Measurements from ENCODE around the gene LCN12. TPM values are rescaled to one million over a fixed set of nuclear protein-coding genes. Genes with fewer than 3 reads are reported as not detected.

Gene LCN12
- total RNA-seq, 4 donors from 2014 or later = not detected

DNA sequence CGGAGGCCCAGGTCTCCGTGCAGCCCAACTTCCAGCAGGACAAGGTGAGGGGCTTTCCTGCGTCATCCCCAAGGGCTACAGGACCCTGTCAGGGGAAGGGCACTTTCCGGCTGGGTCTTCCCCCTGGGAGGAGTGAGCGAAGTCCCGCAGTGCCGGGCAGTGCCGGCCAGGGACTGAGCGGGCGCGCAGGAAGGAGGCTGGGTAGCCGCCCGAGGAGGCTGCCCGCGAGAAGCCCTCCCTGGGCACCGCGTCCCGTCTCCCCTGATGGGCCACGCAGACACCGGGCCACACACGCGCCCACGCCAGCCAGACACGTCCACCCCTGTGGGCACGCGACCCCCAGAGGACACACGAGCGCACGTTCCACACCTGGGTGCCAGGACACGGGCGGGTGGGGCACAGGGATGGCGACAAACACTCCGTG, 25.6 kb downstream of the LCN12 start:
- Histone ChIP-seq H3K36me3 (no peaks in the 10 kb centered on the region), H3K9me3 (no peaks in the 10 kb centered on the region), H3K4me3 (peak overlapping the region; percentile 54 to 68 (median 56)), H3K27me3 (peaks cover 0 to 36% (median 0%) of the 10 kb centered on the region in 4 donors), H3K4me1 (peaks cover 30 to 57% (median 48%) of the 10 kb centered on the region in 4 donors), H3K27ac (replicated peaks in 1 of 4) (peak overlapping the region in 3 of 4 donors; percentile 48 to 64 (median 52))
- intact Hi-C loops (cut with DNase I) = no loop called here
- no peak for DNase-seq (ENCODE audit: extremely low spot score)
- WGBS = no CpG with 5 or more reads among the region's 33 CpGs
- no peak for TF ChIP-seq EP300 (IDR thresholded peaks at IDR 0.05)
- no peak for TF ChIP-seq POLR2AphosphoS5 (IDR thresholded peaks at IDR 0.05)
- TF ChIP-seq POLR2A (IDR thresholded peaks at IDR 0.05; ENCODE audit: low read depth) = no peak
- TF ChIP-seq, protein P1, sequence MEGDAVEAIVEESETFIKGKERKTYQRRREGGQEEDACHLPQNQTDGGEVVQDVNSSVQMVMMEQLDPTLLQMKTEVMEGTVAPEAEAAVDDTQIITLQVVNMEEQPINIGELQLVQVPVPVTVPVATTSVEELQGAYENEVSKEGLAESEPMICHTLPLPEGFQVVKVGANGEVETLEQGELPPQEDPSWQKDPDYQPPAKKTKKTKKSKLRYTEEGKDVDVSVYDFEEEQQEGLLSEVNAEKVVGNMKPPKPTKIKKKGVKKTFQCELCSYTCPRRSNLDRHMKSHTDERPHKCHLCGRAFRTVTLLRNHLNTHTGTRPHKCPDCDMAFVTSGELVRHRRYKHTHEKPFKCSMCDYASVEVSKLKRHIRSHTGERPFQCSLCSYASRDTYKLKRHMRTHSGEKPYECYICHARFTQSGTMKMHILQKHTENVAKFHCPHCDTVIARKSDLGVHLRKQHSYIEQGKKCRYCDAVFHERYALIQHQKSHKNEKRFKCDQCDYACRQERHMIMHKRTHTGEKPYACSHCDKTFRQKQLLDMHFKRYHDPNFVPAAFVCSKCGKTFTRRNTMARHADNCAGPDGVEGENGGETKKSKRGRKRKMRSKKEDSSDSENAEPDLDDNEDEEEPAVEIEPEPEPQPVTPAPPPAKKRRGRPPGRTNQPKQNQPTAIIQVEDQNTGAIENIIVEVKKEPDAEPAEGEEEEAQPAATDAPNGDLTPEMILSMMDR (IDR thresholded peaks at IDR 0.05) = no peak

DNA sequence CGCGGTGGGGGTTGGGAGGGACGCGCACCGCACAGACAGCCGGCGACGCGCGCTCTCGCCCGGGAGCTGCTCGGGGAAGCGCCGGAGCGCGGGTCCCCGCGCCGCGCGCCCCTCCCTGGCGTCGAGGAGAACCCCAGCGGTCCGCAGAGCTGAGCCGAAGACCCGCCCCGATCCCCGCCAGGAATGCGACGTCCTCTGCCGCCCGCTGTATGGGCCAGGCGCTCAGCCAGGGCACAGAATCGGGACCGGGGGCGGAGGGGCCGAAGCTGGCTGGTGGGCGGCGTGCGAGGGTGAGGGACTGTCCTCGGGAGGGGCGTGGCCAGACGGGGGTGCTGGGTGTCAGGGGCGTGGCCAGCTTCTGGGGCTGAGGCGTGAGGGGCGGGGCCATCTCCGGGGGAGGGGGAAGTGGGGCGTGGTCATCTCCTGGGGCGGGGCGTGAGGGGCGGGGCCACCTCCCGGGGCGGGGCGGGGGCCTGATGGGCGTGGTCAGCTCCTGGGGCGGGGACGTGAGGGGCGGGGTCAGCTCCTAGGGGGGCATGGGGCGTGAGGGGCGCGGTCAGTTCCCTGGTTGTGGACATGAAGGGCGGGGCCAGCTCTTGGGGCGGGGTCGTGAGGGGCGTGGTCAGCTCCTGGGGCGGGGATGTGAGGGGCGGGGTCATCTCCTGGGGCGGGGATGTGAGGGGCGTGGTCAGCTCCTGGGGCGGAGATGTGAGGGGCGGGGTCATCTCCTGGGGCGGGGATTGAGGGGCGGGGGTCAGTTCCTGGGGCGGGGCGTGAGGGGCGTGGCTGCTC, 26.2 kb downstream of the LCN12 start:
- WGBS = 9% methylated on average over 12 of the region's 78 CpGs
- DNase-seq (ENCODE audit: extremely low spot score) = no peak
- intact Hi-C loops (cut with DNase I) = no loop called here

GRCh38 chr9:136978865-136979544, 26.9 kb downstream of the LCN12 start:
- DNase-seq (ENCODE audit: extremely low spot score) = no peak
- H3K9me3 ChIP-seq = no peaks in the 10 kb centered on the region
- peaks cover 30 to 57% (median 51%) of the 10 kb centered on the region in 4 donors for H3K4me1 ChIP-seq
- H3K36me3 ChIP-seq = no peaks in the 10 kb centered on the region
- H3K27ac ChIP-seq (replicated peaks in 1 of 4) = peak overlapping the region in 1 of 4 donors; percentile 18
- no peak for TF ChIP-seq POLR2A (IDR thresholded peaks at IDR 0.05; ENCODE audit: low read depth)
- TF ChIP-seq POLR2AphosphoS5 (IDR thresholded peaks at IDR 0.05) = no peak
- TF ChIP-seq EP300 (IDR thresholded peaks at IDR 0.05) = no peak
- TF ChIP-seq, protein P1 (IDR thresholded peaks at IDR 0.05) = no peak
- WGBS = 44% methylated on average over 21 of the region's 41 CpGs
- no peak overlapping the region for H3K4me3 ChIP-seq
- H3K27me3 ChIP-seq = peaks cover 0 to 46% (median 0%) of the 10 kb centered on the region in 4 donors
- intact Hi-C loops (cut with DNase I) = no loop called here

More for the DNA sequence above, 26.2 kb downstream of the LCN12 start:
- TF ChIP-seq EP300 (IDR thresholded peaks at IDR 0.05) (no peak), POLR2AphosphoS5 (IDR thresholded peaks at IDR 0.05) (no peak), POLR2A (IDR thresholded peaks at IDR 0.05; ENCODE audit: low read depth) (no peak)
- TF ChIP-seq, protein P1 (IDR thresholded peaks at IDR 0.05) = no peak
- H3K9me3 ChIP-seq = no peaks in the 10 kb centered on the region
- H3K4me3 ChIP-seq = peak overlapping the region; percentile 54 to 68 (median 56)
- peak overlapping the region in 3 of 4 donors; percentile 48 to 64 (median 52) for H3K27ac ChIP-seq (replicated peaks in 1 of 4)
- peaks cover 0 to 39% (median 0%) of the 10 kb centered on the region in 4 donors for H3K27me3 ChIP-seq
- H3K36me3 ChIP-seq = no peaks in the 10 kb centered on the region
- H3K4me1 ChIP-seq = peaks cover 30 to 57% (median 50%) of the 10 kb centered on the region in 4 donors

- H3K4me3 ChIP-seq = no peak overlapping the region
- H3K4me1 ChIP-seq = peaks cover 37 to 58% (median 52%) of the 10 kb centered on the region in 4 donors
- intact Hi-C loops (cut with DNase I) = no loop called here
- no peak for DNase-seq (ENCODE audit: extremely low spot score)
- H3K9me3 ChIP-seq = no peaks in the 10 kb centered on the region
- no peak overlapping the region for H3K27ac ChIP-seq (replicated peaks in 1 of 4)
- TF ChIP-seq, protein P1 (IDR thresholded peaks at IDR 0.05) = no peak
- TF ChIP-seq EP300 (IDR thresholded peaks at IDR 0.05) (no peak), POLR2AphosphoS5 (IDR thresholded peaks at IDR 0.05) (no peak), POLR2A (IDR thresholded peaks at IDR 0.05; ENCODE audit: low read depth) (no peak)
- no peaks in the 10 kb centered on the region for H3K36me3 ChIP-seq
- WGBS = 87% methylated on average over 11 of the region's 26 CpGs
- H3K27me3 ChIP-seq = peaks cover 0 to 56% (median 4%) of the 10 kb centered on the region in 4 donors
These were observed 27.9 kb downstream of the LCN12 start for GRCh38 chr9:136979769-136980587.
